22Rv1 (cell line): ENCODE results near the gene GSTM1.
A peak's percentile ranks its signal among the peaks of the same experiment; 100 is the strongest.
"Not testable (repeated sequence)": the region's sequence is repeated elsewhere in the genome, so short reads cannot be mapped to it uniquely, and the experiment has no call there.

Source experiments
- H3K27ac ChIP-seq: fragments of 450-650 bp; 2 replicates; pipeline ENCODE4 v1.5.1; 2017
- ZFX ChIP-seq: fragments of 450-650 bp; IDR thresholded peaks from 2 replicates; pipeline ENCODE4 v1.6.1; 2017; ENCODE audit warnings: antibody characterized with exemption, borderline replicate concordance
- TF ChIP-seq, protein P1 (sequence below): fragments of 450-650 bp; IDR thresholded peaks from 2 replicates; pipeline ENCODE4 v1.5.1; 2017; ENCODE audit warnings: mild to moderate bottlenecking

The GSTM1 gene

DNA sequence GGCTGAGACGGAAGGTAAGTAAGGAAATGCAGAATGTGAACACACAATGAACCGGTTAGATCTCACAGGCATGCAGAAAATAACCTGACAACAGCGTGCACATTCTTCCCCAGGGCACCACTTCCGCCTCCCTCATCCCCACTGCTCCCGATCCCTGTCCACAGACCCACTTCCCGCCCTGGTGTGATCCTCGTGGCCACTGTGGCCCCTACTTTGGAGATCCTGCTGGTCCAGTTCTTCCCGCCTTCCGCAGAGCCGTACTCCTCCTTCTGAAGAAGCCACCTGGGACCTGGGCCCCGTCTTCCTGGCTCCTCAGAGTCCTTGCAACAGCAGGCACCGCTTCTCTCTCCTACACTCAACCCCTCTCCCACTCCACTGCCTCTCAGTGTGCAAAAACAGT lies 33.1 kb upstream of the GSTM1 start:
- H3K27ac ChIP-seq = no peak overlapping the region
- no peak for TF ChIP-seq ZFX
- TF ChIP-seq, protein P1, sequence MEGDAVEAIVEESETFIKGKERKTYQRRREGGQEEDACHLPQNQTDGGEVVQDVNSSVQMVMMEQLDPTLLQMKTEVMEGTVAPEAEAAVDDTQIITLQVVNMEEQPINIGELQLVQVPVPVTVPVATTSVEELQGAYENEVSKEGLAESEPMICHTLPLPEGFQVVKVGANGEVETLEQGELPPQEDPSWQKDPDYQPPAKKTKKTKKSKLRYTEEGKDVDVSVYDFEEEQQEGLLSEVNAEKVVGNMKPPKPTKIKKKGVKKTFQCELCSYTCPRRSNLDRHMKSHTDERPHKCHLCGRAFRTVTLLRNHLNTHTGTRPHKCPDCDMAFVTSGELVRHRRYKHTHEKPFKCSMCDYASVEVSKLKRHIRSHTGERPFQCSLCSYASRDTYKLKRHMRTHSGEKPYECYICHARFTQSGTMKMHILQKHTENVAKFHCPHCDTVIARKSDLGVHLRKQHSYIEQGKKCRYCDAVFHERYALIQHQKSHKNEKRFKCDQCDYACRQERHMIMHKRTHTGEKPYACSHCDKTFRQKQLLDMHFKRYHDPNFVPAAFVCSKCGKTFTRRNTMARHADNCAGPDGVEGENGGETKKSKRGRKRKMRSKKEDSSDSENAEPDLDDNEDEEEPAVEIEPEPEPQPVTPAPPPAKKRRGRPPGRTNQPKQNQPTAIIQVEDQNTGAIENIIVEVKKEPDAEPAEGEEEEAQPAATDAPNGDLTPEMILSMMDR = no peak

DNA sequence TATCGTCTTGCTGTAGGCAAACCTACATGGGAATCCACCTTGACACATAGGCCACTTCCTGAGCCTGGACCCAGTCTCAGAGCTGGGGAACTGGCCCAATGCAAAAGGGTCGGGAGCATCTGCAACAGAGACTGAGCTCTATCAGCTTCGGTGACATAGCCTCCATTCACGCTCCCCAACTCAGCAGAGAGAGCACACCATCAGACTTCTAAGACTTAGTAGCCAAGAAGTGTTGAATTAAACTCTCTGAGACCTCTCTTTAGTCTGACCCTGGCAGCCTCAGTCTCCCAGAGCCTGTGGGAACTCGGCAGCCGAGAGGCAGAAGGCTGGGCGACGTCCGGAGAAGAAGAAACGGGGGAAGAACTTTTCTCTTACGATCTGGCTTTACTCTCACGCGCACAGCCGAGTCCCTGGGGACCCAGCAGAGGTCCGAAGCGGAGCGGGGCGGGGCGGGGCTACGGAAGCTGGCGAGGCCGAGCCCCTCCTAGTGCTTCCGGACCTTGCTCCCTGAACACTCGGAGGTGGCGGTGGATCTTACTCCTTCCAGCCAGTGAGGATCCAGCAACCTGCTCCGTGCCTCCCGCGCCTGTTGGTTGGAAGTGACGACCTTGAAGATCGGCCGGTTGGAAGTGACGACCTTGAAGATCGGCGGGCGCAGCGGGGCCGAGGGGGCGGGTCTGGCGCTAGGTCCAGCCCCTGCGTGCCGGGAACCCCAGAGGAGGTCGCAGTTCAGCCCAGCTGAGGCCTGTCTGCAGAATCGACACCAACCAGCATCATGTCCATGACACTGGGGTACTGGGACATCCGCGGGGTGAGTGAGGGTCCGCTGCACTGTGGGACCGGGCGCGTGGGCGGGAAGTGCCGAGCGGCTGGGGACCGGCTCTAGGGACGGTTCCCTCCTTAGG lies 31.8 kb upstream of the GSTM1 start, which contains the start of gene GSTM4:
Gene GSTM4, plus strand, starts transcription at position 485 of the 905 bp plus-strand sequence. Its CDS starts 291 bp downstream, at position 776.
- peak within 1 kb of the TSS; percentile 72 for H3K27ac ChIP-seq
- TF ChIP-seq ZFX = no peak
- TF ChIP-seq, protein P1 = no peak

GRCh38 chr1:109657395-109657794 lies 30.2 kb upstream of the GSTM1 start:
- H3K27ac ChIP-seq = no peak overlapping the region
- TF ChIP-seq ZFX = no peak
- TF ChIP-seq, protein P1 = no peak

DNA sequence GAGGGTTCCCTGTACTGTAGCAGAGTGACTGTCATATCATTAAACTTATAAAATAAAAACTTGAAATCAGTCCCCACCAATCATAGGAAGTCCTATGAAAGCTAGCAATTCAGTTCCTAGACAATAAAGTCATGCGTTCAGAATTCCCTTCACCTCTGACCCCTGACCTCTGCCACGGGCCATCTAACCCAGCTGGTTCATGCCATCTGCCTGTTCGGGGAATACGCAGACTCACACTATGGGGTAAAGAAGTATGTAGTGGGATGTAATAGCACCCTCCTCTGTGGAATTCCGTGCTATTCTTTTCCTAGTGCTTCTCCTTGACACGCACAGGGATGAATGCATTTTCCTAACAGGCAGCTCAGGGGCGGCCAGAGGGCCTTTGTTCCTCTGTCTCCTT lies 29.6 kb upstream of the GSTM1 start:
- TF ChIP-seq, protein P1 = no peak
- H3K27ac ChIP-seq = no peak overlapping the region

- TF ChIP-seq ZFX = no peak
- TF ChIP-seq, protein P1 = no peak
Observed at GRCh38 chr1:109658533-109659042, 29.0 kb upstream of the GSTM1 start.

GRCh38 chr1:109659145-109659544 lies 28.5 kb upstream of the GSTM1 start:
- no peak for TF ChIP-seq ZFX
- TF ChIP-seq, protein P1 = no peak
- no peak overlapping the region for H3K27ac ChIP-seq

More at GRCh38 chr1:109658533-109659042, 29.0 kb upstream of the GSTM1 start:
- H3K27ac ChIP-seq = no peak overlapping the region

DNA sequence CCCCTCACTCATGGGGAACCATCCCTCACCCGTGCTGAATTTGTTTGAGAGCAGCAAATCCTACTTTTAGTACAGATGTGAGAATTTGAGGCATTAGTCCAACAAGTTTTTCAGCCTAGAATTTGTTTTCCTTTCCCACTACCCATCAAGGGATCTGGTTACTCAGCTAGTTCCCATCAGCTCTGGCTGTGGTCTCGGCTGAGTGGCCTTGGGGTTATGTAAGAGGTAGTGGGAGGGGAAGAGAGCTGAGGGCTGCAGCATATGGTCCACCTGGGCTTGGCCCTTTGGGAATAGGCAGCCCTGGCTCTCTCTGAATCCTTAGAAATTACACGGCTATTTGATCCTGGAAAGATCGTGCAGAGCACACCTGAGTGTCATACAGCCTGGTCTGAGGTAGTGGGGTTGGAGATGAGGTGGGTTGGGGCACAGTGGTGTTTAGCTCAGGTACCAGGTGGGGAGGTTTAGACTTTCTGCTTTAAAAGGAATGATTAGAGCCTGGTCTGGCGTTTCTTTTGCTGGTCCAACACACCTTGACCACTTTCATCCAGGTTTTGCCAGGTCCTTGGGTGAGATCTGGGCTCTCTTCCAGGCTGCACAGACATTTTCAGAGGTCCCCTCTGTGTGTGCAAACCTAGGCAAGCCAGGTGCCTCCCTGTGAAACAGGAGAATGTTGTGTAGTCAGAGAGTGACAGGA lies 27.5 kb upstream of the GSTM1 start:
- TF ChIP-seq, protein P1 = no peak
- no peak for TF ChIP-seq ZFX
- no peak overlapping the region for H3K27ac ChIP-seq

DNA sequence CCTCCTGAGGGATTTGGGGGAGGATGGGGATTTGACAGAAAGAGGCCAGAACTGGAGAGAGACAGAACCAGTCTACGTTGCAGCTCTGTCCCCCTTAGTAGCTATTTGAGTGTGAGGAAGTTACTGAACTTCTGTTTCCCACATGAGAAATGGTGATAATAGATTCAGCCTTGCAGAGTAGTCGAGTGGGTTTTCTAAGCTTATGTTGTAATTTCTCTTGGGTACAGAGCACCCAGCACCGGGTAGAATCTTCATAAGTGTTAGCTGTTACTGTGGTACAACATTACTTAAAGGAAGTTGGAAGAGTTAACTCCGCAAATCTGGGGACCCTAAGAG lies 27.0 kb upstream of the GSTM1 start:
- H3K27ac ChIP-seq = not testable (repeated sequence)
